ENCODE results near the gene CDC40. TPM values are rescaled to one million over a fixed set of nuclear protein-coding genes. Genes with fewer than 3 reads are reported as not detected.
A peak's percentile ranks its signal among the peaks of the same experiment; 100 is the strongest.

CDC40 gene
- total RNA-seq, 4 donors from 2014 or later = 11.8 to 25.9 (median 18.3) TPM

GRCh38 chr6:110179406-110180227 is 610 bp upstream of the CDC40 start, which contains the start of gene WASF1:
Gene WASF1, minus strand, starts transcription at chr6:110179670. Its CDS starts 52,069 bp downstream, at chr6:110127601.
- TF ChIP-seq POLR2A (IDR thresholded peaks at IDR 0.05) (peak; percentile 16 to 17), EP300 (IDR thresholded peaks at IDR 0.05) (no peak), POLR2AphosphoS5 (IDR thresholded peaks at IDR 0.05) (peak; percentile 52), CTCF (IDR thresholded peaks at IDR 0.05) (no peak)
- ATAC-seq = peak; percentile 96
- H3K4me1 ChIP-seq = peaks cover 14 to 48% (median 22%) of the 10 kb centered on the region in 3 donors
- H3K9me3 ChIP-seq = no peaks in the 10 kb centered on the region
- WGBS, 2 donors (ENCODE audit: low coverage in 1 of 2) = 0% methylated on average over 14 of the region's 62 CpGs; no CpG with 5 or more reads in 1 of the 2 donors
- peak within 1 kb of the TSS; percentile 68 to 77 for H3K4me3 ChIP-seq
- no peaks in the 10 kb centered on the region for H3K27me3 ChIP-seq
- H3K36me3 ChIP-seq = no peaks in the 10 kb centered on the region
- peak within 1 kb of the TSS; percentile 57 to 89 (median 85) for H3K27ac ChIP-seq

GRCh38 chr6:110181131-110182030 is 1.2 kb downstream of the CDC40 start:
- Histone ChIP-seq H3K9me3 (no peaks in the 10 kb centered on the region), H3K27ac (peak overlapping the region in 2 of 4 donors; percentile 82 to 89), H3K4me1 (peaks cover 14 to 61% (median 22%) of the 10 kb centered on the region in 3 donors), H3K4me3 (peak overlapping the region; percentile 68 to 77), H3K36me3 (no peaks in the 10 kb centered on the region), H3K27me3 (no peaks in the 10 kb centered on the region)
- WGBS, 2 donors (ENCODE audit: low coverage in 1 of 2) = 41 to 51% methylated on average over 6 of the region's 6 CpGs
- TF ChIP-seq EP300 (IDR thresholded peaks at IDR 0.05) (no peak), POLR2AphosphoS5 (IDR thresholded peaks at IDR 0.05) (no peak), CTCF (IDR thresholded peaks at IDR 0.05) (no peak), POLR2A (IDR thresholded peaks at IDR 0.05) (no peak)
- ATAC-seq = no peak

GRCh38 chr6:110183292-110183885 is 3.2 kb downstream of the CDC40 start:
- 64 to 71% methylated on average over 4 to 5 of the region's 5 CpGs for WGBS, 2 donors (ENCODE audit: low coverage in 1 of 2)
- Histone ChIP-seq H3K9me3 (no peaks in the 10 kb centered on the region), H3K36me3 (no peaks in the 10 kb centered on the region), H3K27ac (no peak overlapping the region), H3K27me3 (no peaks in the 10 kb centered on the region), H3K4me1 (peaks cover 14 to 59% (median 22%) of the 10 kb centered on the region in 3 donors), H3K4me3 (no peak overlapping the region)
- TF ChIP-seq POLR2A (IDR thresholded peaks at IDR 0.05) (no peak), EP300 (IDR thresholded peaks at IDR 0.05) (no peak), POLR2AphosphoS5 (IDR thresholded peaks at IDR 0.05) (no peak), CTCF (IDR thresholded peaks at IDR 0.05) (no peak)
- no peak for ATAC-seq

GRCh38 chr6:110185879-110186278 is 5.7 kb downstream of the CDC40 start:
- TF ChIP-seq POLR2A (IDR thresholded peaks at IDR 0.05) (no peak), POLR2AphosphoS5 (IDR thresholded peaks at IDR 0.05) (no peak), CTCF (IDR thresholded peaks at IDR 0.05) (no peak), EP300 (IDR thresholded peaks at IDR 0.05) (no peak)
- Histone ChIP-seq H3K27me3 (no peaks in the 10 kb centered on the region), H3K36me3 (no peaks in the 10 kb centered on the region), H3K27ac (no peak overlapping the region), H3K9me3 (no peaks in the 10 kb centered on the region), H3K4me3 (no peak overlapping the region), H3K4me1 (peaks cover 14 to 68% (median 26%) of the 10 kb centered on the region in 3 donors)
- no peak for ATAC-seq
- 78 to 82% methylated on average over 2 to 3 of the region's 3 CpGs for WGBS, 2 donors (ENCODE audit: low coverage in 1 of 2)

Data from gastroesophageal sphincter (tissue), 4 donors.